WERI-Rb-1 (cell line): ENCODE measurements around the gene MAT2A.

ENCODE experiments used
- DNase-seq: peaks from one replicate; pipeline ENCODE4 v3.0.0-alpha.2; 2020
- H3K27ac ChIP-seq: fragments of 250-450 bp; sonication (Bioruptor Pico); 2 replicates; pipeline ENCODE4 v1.5.1; 2020; ENCODE audit warnings: mild to moderate bottlenecking, moderate library complexity
- H3K27me3 ChIP-seq: fragments of 250-450 bp; sonication (Bioruptor Pico); 2 replicates; pipeline ENCODE4 v1.5.1; 2021; ENCODE audit warnings: mild to moderate bottlenecking, low read depth, moderate library complexity; ENCODE audit not compliant: insufficient read depth, severe bottlenecking
- H3K36me3 ChIP-seq: fragments of 250-450 bp; sonication (Bioruptor Pico); 2 replicates; pipeline ENCODE4 v1.5.1; 2020; ENCODE audit warnings: mild to moderate bottlenecking, moderate library complexity
- H3K4me3 ChIP-seq: 2 replicates; pipeline ENCODE4 v1.5.1; 2011; ENCODE audit warnings: low read depth, mild to moderate bottlenecking, control low read depth, low read length
- H3K9me3 ChIP-seq: fragments of 250-450 bp; sonication (Bioruptor Pico); 2 replicates; pipeline ENCODE4 v1.5.1; 2021; ENCODE audit warnings: mild to moderate bottlenecking, moderate library complexity; ENCODE audit not compliant: severe bottlenecking
- CTCF ChIP-seq: IDR thresholded peaks from 2 replicates; pipeline ENCODE4 v1.5.1; 2011; ENCODE audit warnings: low read depth, mild to moderate bottlenecking, control low read depth, inconsistent platforms, low read length

MAT2A gene

GRCh38 chr2:85582492-85582891 is 43.5 kb downstream of the MAT2A start:
- DNase-seq, result no peak
- Histone ChIP-seq H3K4me3 (no peak overlapping the region), H3K9me3 (no peaks in the 10 kb centered on the region), H3K27me3 (no peaks in the 10 kb centered on the region), H3K27ac (no peak overlapping the region), H3K36me3 (no peaks in the 10 kb centered on the region)
- no peak for TF ChIP-seq CTCF

GRCh38 chr2:85583667-85584353 is 44.8 kb downstream of the MAT2A start:
- Histone ChIP-seq H3K27ac (no peak overlapping the region), H3K36me3 (no peaks in the 10 kb centered on the region), H3K4me3 (no peak overlapping the region), H3K27me3 (no peaks in the 10 kb centered on the region), H3K9me3 (no peaks in the 10 kb centered on the region)
- DNase-seq, result no peak
- no peak for TF ChIP-seq CTCF

- no peak for DNase-seq
- no peaks in the 10 kb centered on the region for H3K27me3 ChIP-seq
- H3K27ac ChIP-seq, result no peak within 1 kb of the TSS
- no peak within 1 kb of the TSS for H3K4me3 ChIP-seq
- H3K36me3 ChIP-seq, result no peaks in the 10 kb centered on the region
- TF ChIP-seq CTCF, result no peak
- H3K9me3 ChIP-seq, result no peaks in the 10 kb centered on the region
These were observed 45.4 kb downstream of the MAT2A start, which contains the start of gene VAMP5 for GRCh38 chr2:85584354-85584856. Gene VAMP5 (plus strand): TSS chr2:85584431. CDS start chr2:85584491, 60 bp downstream.

GRCh38 chr2:85584857-85585780 is 46.2 kb downstream of the MAT2A start:
- no peaks in the 10 kb centered on the region for H3K9me3 ChIP-seq
- H3K27ac ChIP-seq, result no peak overlapping the region
- H3K27me3 ChIP-seq, result no peaks in the 10 kb centered on the region
- H3K4me3 ChIP-seq, result no peak overlapping the region
- H3K36me3 ChIP-seq, result no peaks in the 10 kb centered on the region
- TF ChIP-seq CTCF, result no peak
- no peak for DNase-seq

- no peak overlapping the region for H3K27ac ChIP-seq
- no peak for DNase-seq
These were observed 46.8 kb downstream of the MAT2A start for GRCh38 chr2:85585781-85586105.

More at GRCh38 chr2:85585781-85586105, 46.8 kb downstream of the MAT2A start:
- no peaks in the 10 kb centered on the region for H3K27me3 ChIP-seq
- no peak overlapping the region for H3K4me3 ChIP-seq
- no peaks in the 10 kb centered on the region for H3K9me3 ChIP-seq
- no peaks in the 10 kb centered on the region for H3K36me3 ChIP-seq
- no peak for TF ChIP-seq CTCF
